ENCODE data around the gene CCSER1.
"Not testable (repeated sequence)": the region's sequence is repeated elsewhere in the genome, so short reads cannot be mapped to it uniquely, and the experiment has no call there.

The CCSER1 gene

DNA sequence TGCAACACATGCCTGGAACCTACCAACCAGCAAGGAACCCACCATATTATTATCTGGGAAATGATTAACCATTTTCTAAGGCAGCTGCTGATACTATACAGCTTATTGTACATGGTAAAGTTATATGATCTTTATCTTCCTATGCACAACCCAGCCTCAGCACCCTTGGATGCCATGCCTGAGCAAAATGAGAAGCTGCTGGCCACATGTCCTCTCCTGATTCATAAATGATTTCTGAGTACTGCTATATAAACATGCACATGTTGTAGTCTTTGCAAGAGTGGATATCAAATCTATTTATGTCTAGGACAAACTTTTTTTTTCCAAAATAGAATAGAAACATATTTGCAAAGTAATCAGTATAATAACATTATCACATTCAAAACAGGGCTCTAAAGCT, 1043.6 kb downstream of the CCSER1 start:
- TF ChIP-seq, protein P1, sequence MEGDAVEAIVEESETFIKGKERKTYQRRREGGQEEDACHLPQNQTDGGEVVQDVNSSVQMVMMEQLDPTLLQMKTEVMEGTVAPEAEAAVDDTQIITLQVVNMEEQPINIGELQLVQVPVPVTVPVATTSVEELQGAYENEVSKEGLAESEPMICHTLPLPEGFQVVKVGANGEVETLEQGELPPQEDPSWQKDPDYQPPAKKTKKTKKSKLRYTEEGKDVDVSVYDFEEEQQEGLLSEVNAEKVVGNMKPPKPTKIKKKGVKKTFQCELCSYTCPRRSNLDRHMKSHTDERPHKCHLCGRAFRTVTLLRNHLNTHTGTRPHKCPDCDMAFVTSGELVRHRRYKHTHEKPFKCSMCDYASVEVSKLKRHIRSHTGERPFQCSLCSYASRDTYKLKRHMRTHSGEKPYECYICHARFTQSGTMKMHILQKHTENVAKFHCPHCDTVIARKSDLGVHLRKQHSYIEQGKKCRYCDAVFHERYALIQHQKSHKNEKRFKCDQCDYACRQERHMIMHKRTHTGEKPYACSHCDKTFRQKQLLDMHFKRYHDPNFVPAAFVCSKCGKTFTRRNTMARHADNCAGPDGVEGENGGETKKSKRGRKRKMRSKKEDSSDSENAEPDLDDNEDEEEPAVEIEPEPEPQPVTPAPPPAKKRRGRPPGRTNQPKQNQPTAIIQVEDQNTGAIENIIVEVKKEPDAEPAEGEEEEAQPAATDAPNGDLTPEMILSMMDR (IDR thresholded peaks at IDR 0.05; ENCODE audit: extremely low read depth, missing control alignments): no peak
- DNase-seq (ENCODE audit: low spot score): no peak

DNA sequence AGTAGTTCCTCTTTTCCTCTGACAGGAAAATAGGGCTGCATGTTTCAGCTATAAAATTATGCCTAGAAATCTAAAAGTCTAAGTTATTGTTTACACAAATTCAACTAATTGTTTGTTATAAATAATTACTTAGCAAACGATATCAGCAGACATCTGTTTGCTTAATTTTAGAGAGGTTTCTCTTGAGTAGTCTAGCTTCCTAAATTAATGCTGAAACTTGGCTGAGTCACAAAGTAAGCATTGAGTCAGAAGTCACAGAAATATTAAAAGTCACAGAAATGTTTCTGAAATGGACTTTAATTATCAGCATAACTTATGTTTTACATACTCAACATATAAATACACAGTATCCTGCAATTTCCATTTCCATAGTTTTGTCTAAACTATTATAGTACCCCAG, 1044.0 kb downstream of the CCSER1 start:
- TF ChIP-seq, protein P1 (IDR thresholded peaks at IDR 0.05; ENCODE audit: extremely low read depth, missing control alignments): no peak
- no peak for DNase-seq (ENCODE audit: low spot score)

DNA sequence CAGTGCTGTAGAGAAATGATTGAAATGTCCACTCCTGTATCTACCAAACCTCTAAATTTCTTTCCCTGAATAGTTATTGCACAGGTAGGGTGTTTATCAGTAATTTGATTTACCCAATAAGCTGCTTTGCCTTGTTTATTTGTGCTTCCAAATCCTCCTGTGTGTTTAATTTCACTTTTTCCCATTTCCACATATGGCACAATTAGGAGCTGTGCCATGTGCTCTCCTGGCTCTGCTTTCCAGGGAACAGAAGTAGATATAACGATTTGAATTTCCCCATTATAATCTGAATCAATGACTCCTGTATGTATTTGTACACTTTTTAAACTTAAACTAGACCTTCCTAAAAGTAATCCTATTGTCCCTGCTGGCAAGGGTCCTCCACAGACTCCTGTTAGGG, 1057.9 kb downstream of the CCSER1 start:
- not testable (repeated sequence) for DNase-seq (ENCODE audit: low spot score)

DNA sequence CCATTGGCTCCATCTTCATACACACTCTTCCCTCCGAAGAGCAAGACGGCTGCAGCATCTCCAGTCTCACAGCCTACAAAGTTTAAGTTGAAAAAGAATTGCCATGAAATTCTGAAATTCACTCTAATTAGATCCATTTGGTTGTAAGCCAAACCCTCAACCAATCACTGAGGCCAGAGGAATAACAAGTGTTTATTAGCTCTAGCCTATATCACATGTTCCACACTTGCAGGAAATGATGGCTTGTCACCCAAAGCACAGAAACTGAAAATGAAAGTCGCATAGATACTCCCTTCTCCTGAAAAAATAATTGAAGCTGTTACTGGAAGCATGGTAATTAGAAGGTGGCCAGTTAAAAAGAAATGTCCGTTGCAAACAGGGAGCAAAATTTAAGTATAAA, 1071.8 kb downstream of the CCSER1 start:
- no peak for DNase-seq (ENCODE audit: low spot score)

DNA sequence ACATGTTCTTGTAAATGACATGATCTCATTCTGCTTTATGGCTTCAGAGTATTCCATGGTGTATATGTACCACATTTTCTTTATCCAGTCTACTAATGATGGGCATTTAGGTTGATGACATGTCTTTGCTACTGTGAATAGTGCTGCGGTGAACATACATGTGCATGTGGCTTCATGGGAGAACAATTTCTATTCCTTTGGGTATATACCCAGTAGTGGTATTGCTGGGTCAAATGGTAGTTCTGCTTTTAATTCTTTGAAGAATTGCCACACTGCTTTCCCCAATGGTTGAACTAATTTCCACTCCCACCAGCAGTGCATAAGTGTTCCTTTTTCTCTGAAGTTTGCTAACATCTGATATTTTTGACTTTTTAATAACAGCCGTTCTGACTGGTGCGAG, 1080.3 kb downstream of the CCSER1 start:
- TF ChIP-seq, protein P1 (IDR thresholded peaks at IDR 0.05; ENCODE audit: extremely low read depth, missing control alignments): no peak
- DNase-seq (ENCODE audit: low spot score): no peak

More for the DNA sequence above, 1071.8 kb downstream of the CCSER1 start:
- TF ChIP-seq, protein P1 (IDR thresholded peaks at IDR 0.05; ENCODE audit: extremely low read depth, missing control alignments): no peak

DNA sequence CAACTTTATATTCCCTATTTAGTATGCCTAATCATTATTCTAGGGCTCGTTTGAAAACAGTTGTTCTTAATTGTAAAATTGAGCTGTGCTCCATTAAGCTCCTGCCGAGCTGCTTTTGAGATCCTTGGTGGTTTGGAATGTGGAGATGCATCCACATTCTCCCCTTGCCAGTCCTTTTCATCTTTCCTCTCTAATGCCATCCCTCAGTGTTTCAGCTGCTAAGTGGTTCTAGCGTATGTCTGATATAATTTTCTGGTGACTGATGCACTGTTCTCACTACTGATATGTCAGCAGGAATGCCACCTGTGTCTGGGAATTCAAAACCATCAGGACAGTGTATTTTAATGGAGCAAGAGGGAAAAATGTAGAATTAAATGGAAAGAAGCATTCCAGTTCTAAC, 1085.0 kb downstream of the CCSER1 start:
- DNase-seq (ENCODE audit: low spot score): no peak
- TF ChIP-seq, protein P1 (IDR thresholded peaks at IDR 0.05; ENCODE audit: extremely low read depth, missing control alignments): no peak

DNA sequence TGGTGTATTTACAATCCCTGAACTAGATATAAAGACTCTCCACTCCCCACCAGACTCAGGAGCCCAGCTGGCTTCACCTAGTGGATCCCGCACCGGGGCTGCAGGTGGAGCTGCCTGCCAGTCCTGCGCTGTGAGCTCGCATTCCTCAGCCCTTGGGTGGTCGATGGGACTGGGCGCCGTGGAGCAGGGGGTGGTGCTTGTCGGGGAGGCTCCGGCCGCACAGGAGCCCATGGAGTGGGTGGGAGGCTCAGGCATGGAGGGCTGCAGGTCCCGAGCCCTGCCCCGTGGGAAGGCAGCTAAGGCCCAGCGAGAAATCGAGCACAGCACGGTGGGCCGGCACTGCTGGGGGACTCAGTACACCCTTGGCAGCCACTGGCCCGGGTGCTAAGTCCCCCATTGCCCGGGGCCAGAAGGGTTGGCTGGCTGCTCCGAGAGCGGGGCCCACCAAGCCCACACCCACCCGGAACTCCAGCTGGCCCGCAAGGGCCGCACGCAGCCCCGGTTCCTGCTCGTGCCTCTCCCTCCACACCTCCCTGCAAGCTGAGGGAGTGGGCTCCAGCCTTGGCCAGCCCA, 1090.7 kb downstream of the CCSER1 start:
- not testable (repeated sequence) for DNase-seq (ENCODE audit: low spot score)

DNA sequence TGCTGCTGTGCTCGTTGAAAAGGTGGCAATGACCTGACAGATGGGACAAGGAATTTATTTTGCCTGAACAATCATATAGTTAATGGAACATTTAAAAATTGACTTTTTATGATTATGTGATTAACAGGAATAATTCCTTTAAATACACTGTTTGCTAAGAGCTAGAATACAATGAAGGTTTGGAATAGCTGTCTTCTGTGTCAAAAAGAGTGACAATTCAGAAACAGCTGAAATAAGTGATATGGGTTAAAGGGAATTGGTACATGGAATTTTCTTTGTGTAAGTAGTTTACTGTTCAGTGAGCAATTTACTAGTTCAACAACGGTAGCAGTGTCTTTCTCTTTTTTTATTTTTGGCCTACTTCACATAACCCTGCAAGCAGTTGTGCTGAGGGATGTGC, 1093.1 kb downstream of the CCSER1 start:
- TF ChIP-seq, protein P1 (IDR thresholded peaks at IDR 0.05; ENCODE audit: extremely low read depth, missing control alignments): no peak
- DNase-seq (ENCODE audit: low spot score): no peak
